ENCODE results near the gene GALNT13. TPM values are rescaled to one million over a fixed set of nuclear protein-coding genes. Genes with fewer than 3 reads are reported as not detected.

Gene GALNT13
- polyA plus RNA-seq, 3 donors: not detected

DNA sequence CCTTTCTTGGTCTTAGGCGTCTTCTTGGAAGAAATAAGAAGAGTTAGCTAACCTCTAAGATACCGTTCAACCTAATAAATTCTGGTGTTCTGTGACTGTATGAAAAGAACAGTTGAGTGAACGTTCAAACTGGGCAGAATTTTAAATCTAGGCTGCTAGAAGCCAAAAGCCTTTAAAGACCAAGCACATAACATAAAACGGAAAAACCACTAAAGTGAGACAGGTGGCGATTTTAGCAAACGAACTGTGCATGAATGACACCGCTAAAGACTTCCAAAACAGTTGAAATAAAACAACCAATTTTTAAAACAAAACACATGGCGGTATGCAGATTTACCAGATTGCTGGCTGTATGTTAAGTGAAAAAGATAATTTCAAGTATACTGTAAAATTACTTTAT, 73.1 kb downstream of the GALNT13 start:
- H3K27me3 Mint-ChIP-seq (ENCODE audit: low read depth in 3 of 3): peaks cover 0 to 2% (median 0%) of the 10 kb centered on the region in 3 donors
- no peak overlapping the region for H3K4me2 ChIP-seq (replicated peaks; ENCODE audit: extremely low read depth, low read length, poor library complexity, severe bottlenecking)
- no peaks in the 10 kb centered on the region for H4K20me1 ChIP-seq (ENCODE audit: insufficient read depth, low read length)
- no peak overlapping the region for H2AFZ ChIP-seq (ENCODE audit: insufficient read depth, low read depth, low read length, poor library complexity, severe bottlenecking)
- H3K27me3 ChIP-seq (ENCODE audit: control insufficient read depth in 2 of 2, insufficient read depth in 2 of 2, low read length in 2 of 2): no peaks in the 10 kb centered on the region
- TF ChIP-seq CTCF (IDR thresholded peaks at IDR 0.05): no peak
- H3K79me2 ChIP-seq (ENCODE audit: insufficient read depth, low read length): no peaks in the 10 kb centered on the region
- no peak for DNase-seq
- H3K9me3 ChIP-seq (replicated peaks in 1 of 2; ENCODE audit: control insufficient read depth in 1 of 2, insufficient read depth in 1 of 2, low read length in 2 of 2): no peaks in the 10 kb centered on the region
- H3K27ac ChIP-seq (ENCODE audit: low read depth in 1 of 2, low read length in 2 of 2): no peak overlapping the region
- no peaks in the 10 kb centered on the region for H3K36me3 Mint-ChIP-seq
- 100% methylated on average over 3 of the region's 8 CpGs for WGBS (ENCODE audit: insufficient coverage)
- H3K4me1 ChIP-seq (ENCODE audit: control insufficient read depth in 1 of 2, insufficient read depth in 2 of 2, low read length in 2 of 2): no peaks in the 10 kb centered on the region
- no peak overlapping the region for H3K4me3 ChIP-seq (replicated peaks in 1 of 3; ENCODE audit: low read depth in 2 of 3, low read length in 3 of 3)
- H3K9ac ChIP-seq (ENCODE audit: insufficient read depth, low read length, poor library complexity, severe bottlenecking): no peak overlapping the region
- intact Hi-C loops (cut with micrococcal nuclease): no loop called here
- peaks cover 0 to 4% (median 2%) of the 10 kb centered on the region in 7 donors for H3K9me3 Mint-ChIP-seq
- H3K27ac Mint-ChIP-seq: no peak overlapping the region
- H3K4me3 Mint-ChIP-seq: no peak overlapping the region
- no peaks in the 10 kb centered on the region for H3K4me1 Mint-ChIP-seq
- H3K36me3 ChIP-seq (replicated peaks in 1 of 2; ENCODE audit: control insufficient read depth in 1 of 2, insufficient read depth in 2 of 2, low read length in 2 of 2): no peaks in the 10 kb centered on the region

DNA sequence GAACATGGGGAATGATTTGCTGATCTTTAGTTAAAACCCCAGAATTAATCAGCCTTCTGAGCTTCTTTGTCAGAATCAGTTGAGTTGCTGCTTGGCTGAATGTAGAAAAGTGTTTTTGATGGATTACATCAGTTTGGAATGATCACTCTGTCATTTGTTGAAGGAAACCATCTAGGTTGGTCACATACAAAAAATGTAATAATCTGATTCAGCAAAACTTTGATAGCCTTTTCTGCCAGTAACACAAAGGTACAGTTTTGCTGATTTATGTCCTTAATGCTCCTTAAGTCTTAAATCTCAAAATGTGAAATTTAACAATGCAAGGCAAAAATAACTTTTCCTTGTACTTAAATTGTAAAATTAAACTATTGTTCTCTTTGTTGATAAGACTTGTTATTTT, 74.3 kb downstream of the GALNT13 start:
- TF ChIP-seq CTCF (IDR thresholded peaks at IDR 0.05): no peak
- H3K27ac ChIP-seq (ENCODE audit: low read depth in 1 of 2, low read length in 2 of 2): no peak overlapping the region
- H3K36me3 ChIP-seq (replicated peaks in 1 of 2; ENCODE audit: control insufficient read depth in 1 of 2, insufficient read depth in 2 of 2, low read length in 2 of 2): no peaks in the 10 kb centered on the region
- no peak overlapping the region for H3K27ac Mint-ChIP-seq
- H2AFZ ChIP-seq (ENCODE audit: insufficient read depth, low read depth, low read length, poor library complexity, severe bottlenecking): no peak overlapping the region
- peaks cover 0 to 4% (median 0%) of the 10 kb centered on the region in 7 donors for H3K9me3 Mint-ChIP-seq
- no peaks in the 10 kb centered on the region for H3K36me3 Mint-ChIP-seq
- no peak overlapping the region for H3K4me3 Mint-ChIP-seq
- H3K27me3 Mint-ChIP-seq (ENCODE audit: low read depth in 3 of 3): no peaks in the 10 kb centered on the region
- H4K20me1 ChIP-seq (ENCODE audit: insufficient read depth, low read length): no peaks in the 10 kb centered on the region
- intact Hi-C loops (cut with micrococcal nuclease): no loop called here
- no peaks in the 10 kb centered on the region for H3K79me2 ChIP-seq (ENCODE audit: insufficient read depth, low read length)
- no peak overlapping the region for H3K9ac ChIP-seq (ENCODE audit: insufficient read depth, low read length, poor library complexity, severe bottlenecking)
- H3K9me3 ChIP-seq (replicated peaks in 1 of 2; ENCODE audit: control insufficient read depth in 1 of 2, insufficient read depth in 1 of 2, low read length in 2 of 2): no peaks in the 10 kb centered on the region
- H3K4me1 Mint-ChIP-seq: no peaks in the 10 kb centered on the region
- H3K4me3 ChIP-seq (replicated peaks in 1 of 3; ENCODE audit: low read depth in 2 of 3, low read length in 3 of 3): no peak overlapping the region
- no peaks in the 10 kb centered on the region for H3K27me3 ChIP-seq (ENCODE audit: control insufficient read depth in 2 of 2, insufficient read depth in 2 of 2, low read length in 2 of 2)
- no peak overlapping the region for H3K4me2 ChIP-seq (replicated peaks; ENCODE audit: extremely low read depth, low read length, poor library complexity, severe bottlenecking)
- no peaks in the 10 kb centered on the region for H3K4me1 ChIP-seq (ENCODE audit: control insufficient read depth in 1 of 2, insufficient read depth in 2 of 2, low read length in 2 of 2)
- no peak for DNase-seq

Measured in CD14-positive monocyte (primary cell).